ENCODE data around the gene ZNF888.
"Not testable (repeated sequence)": the region's sequence is repeated elsewhere in the genome, so short reads cannot be mapped to it uniquely, and the experiment has no call there.

ZNF888 gene

GRCh38 chr19:52922841-52923777 lies at the start of gene ZNF888:
Gene ZNF888 (minus strand): TSS chr19:52923428. CDS start chr19:52917873, 5,555 bp downstream.
- no peak for DNase-seq (ENCODE audit: low read depth, low spot score)

GRCh38 chr19:52967772-52968171 lies 44.5 kb upstream of the ZNF888 start:
- DNase-seq (ENCODE audit: low read depth, low spot score), result no peak

GRCh38 chr19:52963247-52963618 lies 40.0 kb upstream of the ZNF888 start:
- DNase-seq (ENCODE audit: low read depth, low spot score), result no peak

- peak; percentile 85 for DNase-seq (ENCODE audit: low read depth, low spot score)
Observed at GRCh38 chr19:52962394-52963246, 39.4 kb upstream of the ZNF888 start, which contains the start of gene ZNF816. Gene ZNF816 (minus strand): TSS chr19:52962881. CDS start chr19:52956089, 6,792 bp downstream.

GRCh38 chr19:52961981-52962380 lies 38.8 kb upstream of the ZNF888 start:
- DNase-seq (ENCODE audit: low read depth, low spot score), result no peak

GRCh38 chr19:52959613-52960295 lies 36.5 kb upstream of the ZNF888 start:
- DNase-seq (ENCODE audit: low read depth, low spot score), result no peak

GRCh38 chr19:52957591-52957990 lies 34.4 kb upstream of the ZNF888 start:
- no peak for DNase-seq (ENCODE audit: low read depth, low spot score)

GRCh38 chr19:52956917-52957316 lies 33.7 kb upstream of the ZNF888 start:
- no peak for DNase-seq (ENCODE audit: low read depth, low spot score)

- DNase-seq (ENCODE audit: low read depth, low spot score), result no peak
Observed at GRCh38 chr19:52949422-52949821, 26.2 kb upstream of the ZNF888 start.

GRCh38 chr19:52948025-52948770 lies 25.0 kb upstream of the ZNF888 start:
- no peak for DNase-seq (ENCODE audit: low read depth, low spot score)

GRCh38 chr19:52946322-52947310 lies 23.4 kb upstream of the ZNF888 start:
- DNase-seq (ENCODE audit: low read depth, low spot score), result no peak

- no peak for DNase-seq (ENCODE audit: low read depth, low spot score)
Observed at GRCh38 chr19:52945652-52946321, 22.6 kb upstream of the ZNF888 start.

- not testable (repeated sequence) for DNase-seq (ENCODE audit: low read depth, low spot score)
Observed at GRCh38 chr19:52944703-52945493, 21.7 kb upstream of the ZNF888 start.

GRCh38 chr19:52943884-52944643 lies 20.8 kb upstream of the ZNF888 start:
- DNase-seq (ENCODE audit: low read depth, low spot score), result no peak

GRCh38 chr19:52943134-52943883 lies 20.1 kb upstream of the ZNF888 start:
- no peak for DNase-seq (ENCODE audit: low read depth, low spot score)

- DNase-seq (ENCODE audit: low read depth, low spot score), result no peak
Observed at GRCh38 chr19:52942386-52943133, 19.3 kb upstream of the ZNF888 start.

Data from smooth muscle cell of the brain vasculature (primary cell).